SU-DHL-6 (cell line): ENCODE results near the gene HSD3B7.

Experiments
- CTCF ChIP-seq: fragments of 200-600 bp; sonication (generic); IDR thresholded peaks from one replicate; pipeline ENCODE4 v1.5.1; 2017; ENCODE audit warnings: antibody characterized with exemption, mild to moderate bottlenecking, low read length, moderate library complexity; ENCODE audit not compliant: insufficient read depth, poor library complexity, severe bottlenecking
- EZH2phosphoT487 ChIP-seq: fragments of 200-600 bp; sonication (generic), shearing (Covaris generic); conservative IDR thresholded peaks from 2 replicates; pipeline ENCODE4 v1.6.1; 2018; ENCODE audit warnings: mild to moderate bottlenecking, antibody characterized with exemption, low read length, moderate library complexity, mixed read lengths

DNA sequence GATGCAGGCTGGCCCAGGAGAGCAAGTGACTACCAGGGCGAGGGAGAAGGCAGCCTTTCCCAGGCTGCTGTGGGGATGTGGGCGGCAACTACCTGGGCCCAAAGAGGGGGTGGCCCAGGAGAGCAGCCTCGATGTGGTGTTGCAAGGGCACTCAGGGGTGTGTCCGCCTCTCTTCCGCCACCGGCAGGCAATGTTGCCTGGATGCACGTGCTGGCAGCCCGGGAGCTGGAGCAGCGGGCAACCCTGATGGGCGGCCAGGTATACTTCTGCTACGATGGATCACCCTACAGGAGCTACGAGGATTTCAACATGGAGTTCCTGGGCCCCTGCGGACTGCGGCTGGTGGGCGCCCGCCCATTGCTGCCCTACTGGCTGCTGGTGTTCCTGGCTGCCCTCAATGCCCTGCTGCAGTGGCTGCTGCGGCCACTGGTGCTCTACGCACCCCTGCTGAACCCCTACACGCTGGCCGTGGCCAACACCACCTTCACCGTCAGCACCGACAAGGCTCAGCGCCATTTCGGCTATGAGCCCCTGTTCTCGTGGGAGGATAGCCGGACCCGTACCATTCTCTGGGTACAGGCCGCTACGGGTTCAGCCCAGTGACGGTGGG lies 2.7 kb downstream of the HSD3B7 start:
- no peak for TF ChIP-seq CTCF
- TF ChIP-seq EZH2phosphoT487, result no peak
